Measurements from ENCODE around the gene GCNT1.

- TF ChIP-seq, protein P1, sequence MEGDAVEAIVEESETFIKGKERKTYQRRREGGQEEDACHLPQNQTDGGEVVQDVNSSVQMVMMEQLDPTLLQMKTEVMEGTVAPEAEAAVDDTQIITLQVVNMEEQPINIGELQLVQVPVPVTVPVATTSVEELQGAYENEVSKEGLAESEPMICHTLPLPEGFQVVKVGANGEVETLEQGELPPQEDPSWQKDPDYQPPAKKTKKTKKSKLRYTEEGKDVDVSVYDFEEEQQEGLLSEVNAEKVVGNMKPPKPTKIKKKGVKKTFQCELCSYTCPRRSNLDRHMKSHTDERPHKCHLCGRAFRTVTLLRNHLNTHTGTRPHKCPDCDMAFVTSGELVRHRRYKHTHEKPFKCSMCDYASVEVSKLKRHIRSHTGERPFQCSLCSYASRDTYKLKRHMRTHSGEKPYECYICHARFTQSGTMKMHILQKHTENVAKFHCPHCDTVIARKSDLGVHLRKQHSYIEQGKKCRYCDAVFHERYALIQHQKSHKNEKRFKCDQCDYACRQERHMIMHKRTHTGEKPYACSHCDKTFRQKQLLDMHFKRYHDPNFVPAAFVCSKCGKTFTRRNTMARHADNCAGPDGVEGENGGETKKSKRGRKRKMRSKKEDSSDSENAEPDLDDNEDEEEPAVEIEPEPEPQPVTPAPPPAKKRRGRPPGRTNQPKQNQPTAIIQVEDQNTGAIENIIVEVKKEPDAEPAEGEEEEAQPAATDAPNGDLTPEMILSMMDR (conservative IDR thresholded peaks at IDR 0.05; ENCODE audit: low read length), result no peak
- TF ChIP-seq EZH2phosphoT487 (IDR thresholded peaks at IDR 0.05; ENCODE audit: borderline replicate concordance, low read depth, low read length), result no peak
These were observed 25.1 kb upstream of the GCNT1 start for GRCh38 chr9:76433836-76434235.
